BLaER1 treated with 17β-estradiol and CSF1 and Interleukin-3, amounts not matched to agents 10 nM and 100 nM (cell line): ENCODE data around the gene KIF19.

Experiments
- H3K27ac ChIP-seq, 11 experiments: shearing (Covaris generic); formaldehyde crosslinking; 2 replicates each; pipeline ENCODE4 v1.8.1; 2022
- H3K27me3 ChIP-seq, 11 experiments: shearing (Covaris generic); formaldehyde crosslinking; 2 replicates each; pipeline ENCODE4 v1.8.1; 2022
- H3K36me3 ChIP-seq, 11 experiments: shearing (Covaris generic); formaldehyde crosslinking; 2 replicates each; pipeline ENCODE4 v1.8.1; 2022
- H3K4me1 ChIP-seq, 10 experiments: shearing (Covaris generic); formaldehyde crosslinking; 2 replicates each; pipeline ENCODE4 v1.8.1; 2022
- H3K4me2 ChIP-seq, 11 experiments: shearing (Covaris generic); formaldehyde crosslinking; 2 replicates each; pipeline ENCODE4 v1.8.1; 2022
- H3K4me3 ChIP-seq, 10 experiments: shearing (Covaris generic); formaldehyde crosslinking; 2 replicates each; pipeline ENCODE4 v1.8.1; 2022
- H3K9ac ChIP-seq, 11 experiments: shearing (Covaris generic); formaldehyde crosslinking; 2 replicates each; pipeline ENCODE4 v1.8.1; 2022
- H3K9me3 ChIP-seq, 11 experiments: shearing (Covaris generic); formaldehyde crosslinking; replicated peaks in 1 of 11; 2 replicates each; pipeline ENCODE4 v1.8.1; 2022
- H4K20me1 ChIP-seq, 11 experiments: shearing (Covaris generic); formaldehyde crosslinking; 2 replicates each; pipeline ENCODE4 v1.8.1; 2022
- Cebpa-rat ChIP-seq, 11 experiments: shearing (Covaris generic); IDR thresholded peaks; 2 replicates each; pipeline ENCODE4 v1.8.1; 2022

KIF19 gene

GRCh38 chr17:74345433-74346241, 19.6 kb downstream of the KIF19 start:
- no peaks in the 10 kb centered on the region for H3K9me3 ChIP-seq
- H3K27ac ChIP-seq, result no peak overlapping the region
- no peaks in the 10 kb centered on the region for H3K36me3 ChIP-seq
- no peak for TF ChIP-seq Cebpa-rat (IDR thresholded peaks at IDR 0.05)
- H4K20me1 ChIP-seq, result no peaks in the 10 kb centered on the region; a peak in 1 of 22 replicates
- H3K9ac ChIP-seq, result no peak overlapping the region
- H3K4me3 ChIP-seq, result no peak overlapping the region
- peaks cover 4 to 45% (median 32%) of the 10 kb centered on the region in 10 experiments; a peak in 16 of 20 replicates for H3K4me1 ChIP-seq
- peaks cover 0 to 8% (median 6%) of the 10 kb centered on the region in 11 experiments; a peak in 18 of 22 replicates for H3K27me3 ChIP-seq
- no peak overlapping the region for H3K4me2 ChIP-seq

- no peaks in the 10 kb centered on the region for H3K36me3 ChIP-seq
Measured at GRCh38 chr17:74347646-74348045, 21.6 kb downstream of the KIF19 start.

GRCh38 chr17:74349120-74349519, 23.1 kb downstream of the KIF19 start:
- TF ChIP-seq Cebpa-rat (IDR thresholded peaks at IDR 0.05), result no peak
- H3K9me3 ChIP-seq, result no peaks in the 10 kb centered on the region
- H3K27me3 ChIP-seq, result peaks cover 27 to 43% (median 40%) of the 10 kb centered on the region in 11 experiments
- peaks cover 0 to 24% (median 2%) of the 10 kb centered on the region in 10 experiments; a peak in 5 of 20 replicates for H3K4me1 ChIP-seq
- no peak overlapping the region for H3K4me2 ChIP-seq
- peaks cover 0 to 6% (median 0%) of the 10 kb centered on the region in 11 experiments; a peak in 2 of 22 replicates for H4K20me1 ChIP-seq
- H3K36me3 ChIP-seq, result no peaks in the 10 kb centered on the region
- no peak overlapping the region for H3K4me3 ChIP-seq
- H3K9ac ChIP-seq, result no peak overlapping the region
- no peak overlapping the region for H3K27ac ChIP-seq

More at GRCh38 chr17:74347646-74348045, 21.6 kb downstream of the KIF19 start:
- peaks cover 0 to 27% (median 12%) of the 10 kb centered on the region in 10 experiments; a peak in 14 of 20 replicates for H3K4me1 ChIP-seq
- peaks cover 20 to 28% (median 26%) of the 10 kb centered on the region in 11 experiments for H3K27me3 ChIP-seq
- peaks cover 0 to 6% (median 0%) of the 10 kb centered on the region in 11 experiments; a peak in 2 of 22 replicates for H4K20me1 ChIP-seq
- H3K4me3 ChIP-seq, result no peak overlapping the region
- H3K4me2 ChIP-seq, result no peak overlapping the region
- no peak for TF ChIP-seq Cebpa-rat (IDR thresholded peaks at IDR 0.05)
- no peak overlapping the region for H3K27ac ChIP-seq
- H3K9me3 ChIP-seq, result no peaks in the 10 kb centered on the region
- H3K9ac ChIP-seq, result no peak overlapping the region

GRCh38 chr17:74350486-74350885, 24.5 kb downstream of the KIF19 start:
- H3K27ac ChIP-seq, result no peak overlapping the region
- no peak overlapping the region for H3K4me3 ChIP-seq
- H3K4me1 ChIP-seq, result peaks cover 0 to 17% (median 4%) of the 10 kb centered on the region in 10 experiments; a peak in 6 of 20 replicates
- TF ChIP-seq Cebpa-rat (IDR thresholded peaks at IDR 0.05), result no peak
- H3K9ac ChIP-seq, result no peak overlapping the region
- H3K36me3 ChIP-seq, result no peaks in the 10 kb centered on the region
- no peak overlapping the region for H3K4me2 ChIP-seq
- peaks cover 0 to 7% (median 0%) of the 10 kb centered on the region in 11 experiments; a peak in 2 of 22 replicates for H4K20me1 ChIP-seq
- H3K9me3 ChIP-seq, result no peaks in the 10 kb centered on the region
- H3K27me3 ChIP-seq, result peaks cover 33 to 56% (median 52%) of the 10 kb centered on the region in 11 experiments

GRCh38 chr17:74351552-74352210, 25.7 kb downstream of the KIF19 start:
- peaks cover 0 to 15% (median 4%) of the 10 kb centered on the region in 10 experiments; a peak in 6 of 20 replicates for H3K4me1 ChIP-seq
- peaks cover 0 to under 1% (median 0%) of the 10 kb centered on the region in 11 experiments; a peak in 1 of 22 replicates for H3K9me3 ChIP-seq
- H3K27me3 ChIP-seq, result peaks cover 45 to 68% (median 64%) of the 10 kb centered on the region in 11 experiments
- no peak overlapping the region for H3K4me2 ChIP-seq
- no peaks in the 10 kb centered on the region for H3K36me3 ChIP-seq
- H3K9ac ChIP-seq, result no peak overlapping the region
- H4K20me1 ChIP-seq, result peaks cover 0 to 10% (median 0%) of the 10 kb centered on the region in 11 experiments; a peak in 2 of 22 replicates
- TF ChIP-seq Cebpa-rat (IDR thresholded peaks at IDR 0.05), result no peak
- no peak overlapping the region for H3K27ac ChIP-seq
- H3K4me3 ChIP-seq, result no peak overlapping the region

GRCh38 chr17:74353446-74354060, 27.5 kb downstream of the KIF19 start:
- no peak overlapping the region for H3K4me3 ChIP-seq
- H3K27ac ChIP-seq, result no peak overlapping the region
- H3K4me2 ChIP-seq, result peak overlapping the region in 5 of 11 experiments; percentile 9 to 24 (median 15); a peak in 5 of 22 replicates
- H3K9me3 ChIP-seq, result peaks cover 0 to 4% (median 0%) of the 10 kb centered on the region in 11 experiments; a peak in 1 of 22 replicates
- H3K9ac ChIP-seq, result no peak overlapping the region
- TF ChIP-seq Cebpa-rat (IDR thresholded peaks at IDR 0.05), result no peak
- peaks cover 0 to 15% (median 4%) of the 10 kb centered on the region in 10 experiments; a peak in 6 of 20 replicates for H3K4me1 ChIP-seq
- H4K20me1 ChIP-seq, result peaks cover 0 to 10% (median 0%) of the 10 kb centered on the region in 11 experiments; a peak in 2 of 22 replicates
- peaks cover 60 to 87% (median 82%) of the 10 kb centered on the region in 11 experiments for H3K27me3 ChIP-seq
- no peaks in the 10 kb centered on the region for H3K36me3 ChIP-seq

- Histone ChIP-seq H3K4me3 (no peak overlapping the region), H3K4me2 (peak overlapping the region in 5 of 11 experiments; percentile 9 to 24 (median 15); a peak in 4 of 22 replicates)
Measured at GRCh38 chr17:74354123-74354522, 28.1 kb downstream of the KIF19 start.

GRCh38 chr17:74354561-74354960, 28.5 kb downstream of the KIF19 start:
- Histone ChIP-seq H3K9ac (no peak overlapping the region), H3K27me3 (peaks cover 60 to 94% (median 86%) of the 10 kb centered on the region in 11 experiments), H3K36me3 (no peaks in the 10 kb centered on the region), H3K4me1 (peaks cover 0 to 15% (median 4%) of the 10 kb centered on the region in 10 experiments; a peak in 6 of 20 replicates), H3K4me2 (peak overlapping the region in 1 of 11 experiments; percentile 13; a peak in 1 of 22 replicates), H4K20me1 (peaks cover 0 to 10% (median 0%) of the 10 kb centered on the region in 11 experiments; a peak in 2 of 22 replicates), H3K9me3 (peaks cover 0 to 4% (median 0%) of the 10 kb centered on the region in 11 experiments; a peak in 1 of 22 replicates), H3K4me3 (no peak overlapping the region), H3K27ac (no peak overlapping the region)
- no peak for TF ChIP-seq Cebpa-rat (IDR thresholded peaks at IDR 0.05)

More at GRCh38 chr17:74354123-74354522, 28.1 kb downstream of the KIF19 start:
- Histone ChIP-seq H3K36me3 (no peaks in the 10 kb centered on the region), H3K9me3 (peaks cover 0 to 4% (median 0%) of the 10 kb centered on the region in 11 experiments; a peak in 1 of 22 replicates), H4K20me1 (peaks cover 0 to 10% (median 0%) of the 10 kb centered on the region in 11 experiments; a peak in 2 of 22 replicates), H3K9ac (no peak overlapping the region), H3K27me3 (peaks cover 60 to 93% (median 86%) of the 10 kb centered on the region in 11 experiments), H3K4me1 (peaks cover 0 to 15% (median 4%) of the 10 kb centered on the region in 10 experiments; a peak in 6 of 20 replicates), H3K27ac (no peak overlapping the region)
- TF ChIP-seq Cebpa-rat (IDR thresholded peaks at IDR 0.05), result no peak
